GM12878 (cell line): ENCODE results near the gene SDHAF1. TPM values are rescaled to one million over a fixed set of nuclear protein-coding genes. Genes with fewer than 3 reads are reported as not detected.

Source experiments
- ATAC-seq: fragments of 200-7000 bp; cut with Tn5 transposase; 3 replicates; pipeline ENCODE4 v1.9.1; 2020; ENCODE audit warnings: mild to moderate bottlenecking, moderate library complexity
- BruUV-seq: library from RNA; stranded (reverse); fragments of 400-500 nt; replicated peaks from 2 replicates; lab custom pipeline; 2021; lab: Mats Ljungman, UMichigan
- CTCF ChIA-PET: fragments of 300-600 bp; sonication (Branson Sonifier 250); formaldehyde crosslinking; extraction: SDS; loops from one replicate; lab custom pipeline; 2021; ENCODE audit warnings: inconsistent platforms; lab: Yijun Ruan, JAX
- POLR2A ChIA-PET: fragments of 350-600 bp; formaldehyde crosslinking; extraction: SDS; loops from one replicate; lab custom pipeline; 2021; ENCODE audit warnings: inconsistent platforms; lab: Charles Lee
- RAD21 ChIA-PET: fragments of 300-600 bp; sonication (Branson Sonifier 250); formaldehyde crosslinking; loops from one replicate; lab custom pipeline; 2023; ENCODE audit warnings: antibody characterized with exemption; ENCODE audit not compliant: unreplicated experiment; lab: Charles Lee
- SMC1A ChIA-PET: fragments of 300-600 bp; sonication (Branson Sonifier 250); formaldehyde crosslinking; loops from one replicate; lab custom pipeline; 2023; ENCODE audit not compliant: unreplicated experiment, uncharacterized antibody; lab: Charles Lee
- DNase-seq: peaks from one replicate; pipeline ENCODE4 v3.0.0-alpha.2; 2011; ENCODE audit warnings: low read depth, low spot score
- FAIRE-seq: peaks from 3 replicates; lab custom pipeline; 2011; peaks lifted over from hg19 to GRCh38; lab: Jason Lieb, UNC
- H2AFZ ChIP-seq: 2 replicates; pipeline ENCODE4 v1.6.0; 2011; ENCODE audit warnings: low read depth, low read length, control low read depth; ENCODE audit not compliant: control insufficient read depth
- H3K27ac ChIP-seq: 2 replicates; pipeline ENCODE4 v1.5.1; 2011; ENCODE audit warnings: control low read depth; ENCODE audit not compliant: control insufficient read depth, insufficient read depth
- H3K27me3 ChIP-seq, 2 experiments: replicated peaks in 1 of 2; 2 replicates each; pipeline versions ENCODE4 v1.6.0 to v1.6.1; 2011; ENCODE audit warnings: low read length in 1 of 2; ENCODE audit not compliant: control insufficient read depth in 2 of 2, insufficient read depth in 2 of 2
- H3K36me3 ChIP-seq, 2 experiments: 2 replicates each; pipeline ENCODE4 v1.5.1; 2011; ENCODE audit warnings: low read length in 1 of 2; ENCODE audit not compliant: control insufficient read depth in 2 of 2, insufficient read depth in 2 of 2
- H3K4me1 ChIP-seq: 2 replicates; pipeline ENCODE4 v1.6.1; 2011; ENCODE audit warnings: mild to moderate bottlenecking, low read length, moderate library complexity, mixed read lengths; ENCODE audit not compliant: control insufficient read depth, insufficient read depth
- H3K4me2 ChIP-seq: 2 replicates; pipeline ENCODE4 v1.6.0; 2011; ENCODE audit warnings: control low read depth; ENCODE audit not compliant: control insufficient read depth, insufficient read depth
- H3K4me3 ChIP-seq: fragments of 200-600 bp; sonication (generic); 2 replicates; pipeline ENCODE4 v1.5.1; 2016
- H3K79me2 ChIP-seq: 2 replicates; pipeline ENCODE4 v1.6.0; 2011; ENCODE audit warnings: low read length; ENCODE audit not compliant: control insufficient read depth, insufficient read depth
- H3K9ac ChIP-seq: 2 replicates; pipeline ENCODE4 v1.8.0; 2011; ENCODE audit warnings: low read length, control low read depth, mixed read lengths; ENCODE audit not compliant: control insufficient read depth, insufficient read depth
- H3K9me3 ChIP-seq: replicated peaks from 3 replicates; pipeline ENCODE4 v1.5.1; 2011; ENCODE audit warnings: mild to moderate bottlenecking, low read length; ENCODE audit not compliant: control insufficient read depth, insufficient read depth
- H4K20me1 ChIP-seq: 2 replicates; pipeline ENCODE4 v1.6.0; 2011; ENCODE audit not compliant: control insufficient read depth, insufficient read depth
- ASH2L ChIP-seq: fragments of 300-600, 200-600 bp; sonication (generic); IDR thresholded peaks from 2 replicates; pipeline ENCODE4 v1.6.1; 2017; ENCODE audit warnings: low read depth, mild to moderate bottlenecking, borderline replicate concordance
- BCL11A ChIP-seq: IDR thresholded peaks from 2 replicates; pipeline ENCODE4 v1.6.1; 2011; ENCODE audit warnings: low read depth, low read length
- CREB1 ChIP-seq: IDR thresholded peaks from 2 replicates; pipeline ENCODE4 v1.6.1; 2012; ENCODE audit warnings: low read depth, mild to moderate bottlenecking, inconsistent platforms
- DPF2 ChIP-seq: fragments of 450-650 bp; IDR thresholded peaks from 2 replicates; pipeline ENCODE4 v1.6.1; 2017; ENCODE audit warnings: mild to moderate bottlenecking
- EED ChIP-seq: sonication (generic); IDR thresholded peaks from 2 replicates; pipeline ENCODE4 v1.6.1; 2016; ENCODE audit warnings: antibody characterized with exemption, low read depth
- EP300 ChIP-seq, 2 experiments: fragments of 150-350 bp in 1 of 2; IDR thresholded peaks; 2 replicates each; pipeline ENCODE4 v1.6.1; 2011 to 2012; ENCODE audit warnings: low read depth in 2 of 2, low read length in 2 of 2, borderline replicate concordance in 1 of 2, improper control_type of control experiment in 1 of 2, inconsistent platforms in 1 of 2; ENCODE audit not compliant: control insufficient read depth in 1 of 2
- NR2C1 ChIP-seq: fragments of 450-650 bp; IDR thresholded peaks from 2 replicates; pipeline ENCODE4 v1.6.1; 2017; ENCODE audit warnings: antibody characterized with exemption, mild to moderate bottlenecking, moderate library complexity
- POLR2AphosphoS5 ChIP-seq: IDR thresholded peaks from 2 replicates; pipeline ENCODE4 v1.6.1; 2011; ENCODE audit warnings: mild to moderate bottlenecking, low read length, inconsistent platforms
- RELA ChIP-seq: fragments of 450-650 bp; IDR thresholded peaks from 2 replicates; pipeline ENCODE4 v1.8.0; 2014; ENCODE audit warnings: borderline replicate concordance; ENCODE audit not compliant: partially characterized antibody
- SIX5 ChIP-seq: IDR thresholded peaks from 2 replicates; pipeline ENCODE4 v1.6.1; 2011; ENCODE audit warnings: mild to moderate bottlenecking, low read depth, low read length, moderate library complexity; ENCODE audit not compliant: severe bottlenecking
- SMARCA5 ChIP-seq: fragments of 450-650 bp; IDR thresholded peaks from 2 replicates; pipeline ENCODE4 v1.6.1; 2017; ENCODE audit warnings: mild to moderate bottlenecking
- STAT1 ChIP-seq: fragments of 450-650 bp; conservative IDR thresholded peaks from 2 replicates; pipeline ENCODE4 v1.6.1; 2014; ENCODE audit warnings: antibody characterized with exemption, mild to moderate bottlenecking
- USF1 ChIP-seq: IDR thresholded peaks from 2 replicates; pipeline ENCODE4 v1.6.1; 2011; ENCODE audit warnings: borderline replicate concordance, low read depth, mild to moderate bottlenecking, moderate library complexity, mixed read lengths, low read length; ENCODE audit not compliant: insufficient read depth; ENCODE audit errors: extremely low read length
- WGBS: methylation state at CpG from one replicate; pipeline ENCODE4 v1.1.6; 2016; ENCODE audit warnings: low lambda C conversion rate; ENCODE audit not compliant: insufficient replicate concordance, insufficient coverage; ENCODE audit errors: missing lambda C conversion rate; 5-methylcytosine and 5-hydroxymethylcytosine counted together
- in situ Hi-C: fragments of 300-500 bp; cut with MboI; formaldehyde crosslinking; loops from 9 replicates; pipeline ENCODE4 v1.14.3; 2018; ENCODE audit warnings: mixed read lengths
- intact Hi-C: fragments of 100-400 bp; cut with micrococcal nuclease; formaldehyde crosslinking; loops from one replicate; pipeline ENCODE4 v1.14.2; 2022; ENCODE audit not compliant: unreplicated experiment
- polyA plus RNA-seq, 11 experiments: library from polyadenylated mRNA; depleted of rRNA in 4 of 11; unstranded in 6 of 11; stranded (reverse) in 5 of 11; fragments of >200 nt; fragmentation: Nextera tagmentation in 4 of 11; fragmentation: Illumina TruSeq in 1 of 11; extraction: Ambion mirVana in 4 of 11; extraction: Trizol in 1 of 11; gene quantifications; 1 replicate in 1 of 11; 2 replicates in 10 of 11; pipeline versions ENCODE4 v1.2.1 to v1.2.3, GENCODE V29; 2011 to 2016; ENCODE audit warnings: inconsistent platforms in 2 of 11, missing spikeins in 2 of 11, low read depth in 1 of 11
- total RNA-seq, 4 experiments: library from RNA; depleted of rRNA in 3 of 4; stranded (reverse); fragments of >200 nt in 3 of 4; fragmentation: Illumina TruSeq in 1 of 4; extraction: Trizol in 1 of 4; gene quantifications; 2 replicates each; pipeline versions ENCODE4 v1.2.1 to v1.2.3, GENCODE V29; 2013 to 2021

SDHAF1 gene
- total and polyA plus RNA-seq, 10 of the 15 experiments (the other 5 are each of a cell fraction or from before 2014, with no cell fraction given) = 0.74 to 45.6 (median 24.4) TPM

- no peaks in the 10 kb centered on the region for H3K79me2 ChIP-seq
Measured at GRCh38 chr19:36027696-36028095, 32.7 kb downstream of the SDHAF1 start.

GRCh38 chr19:36028313-36029041 is 33.5 kb downstream of the SDHAF1 start:
- Histone ChIP-seq H4K20me1 (no peaks in the 10 kb centered on the region), H3K4me2 (no peak overlapping the region), H3K4me1 (no peaks in the 10 kb centered on the region), H3K9me3 (no peaks in the 10 kb centered on the region), H3K27me3 (no peaks in the 10 kb centered on the region), H2AFZ (no peak overlapping the region), H3K9ac (no peak overlapping the region), H3K4me3 (no peak overlapping the region), H3K79me2 (no peaks in the 10 kb centered on the region), H3K27ac (no peak overlapping the region), H3K36me3 (peaks cover 0 to 5% of the 10 kb centered on the region in 2 experiments; a peak in 2 of 4 replicates)
- BruUV-seq = no TSS peak
- no peak for DNase-seq
- FAIRE-seq = no peak
- RAD21 ChIA-PET = no interaction called here
- intact Hi-C loops (no loop called here), in situ Hi-C loops (no loop called here)
- SMC1A ChIA-PET = no interaction called here
- CTCF ChIA-PET = no interaction called here
- WGBS = 84% methylated on average over 10 of the region's 10 CpGs
- POLR2A ChIA-PET = interaction anchor here (0.6 to 0.9 kb wide), 4 partner anchors 10 to 25 kb away, joined by 3 to 8 read pairs (median 3); partner anchors contain the start of gene ALKBH6
- no peak for ATAC-seq
- no peak for TF ChIP-seq STAT1
- no peak for TF ChIP-seq EP300 (IDR thresholded peaks at IDR 0.05; ENCODE audit: borderline replicate concordance in 1 of 2, control insufficient read depth in 1 of 2, low read depth in 2 of 2, low read length in 2 of 2)
- TF ChIP-seq EED = no peak
- TF ChIP-seq NR2C1 = no peak
- no peak for TF ChIP-seq ASH2L
- no peak for TF ChIP-seq SIX5
- TF ChIP-seq CREB1 = no peak
- TF ChIP-seq USF1 = no peak
- TF ChIP-seq POLR2AphosphoS5 = no peak
- TF ChIP-seq DPF2 = no peak
- TF ChIP-seq BCL11A = no peak
- TF ChIP-seq RELA = no peak

More at GRCh38 chr19:36027696-36028095, 32.7 kb downstream of the SDHAF1 start:
- in situ Hi-C loops = no loop called here
- H3K9ac ChIP-seq = no peak overlapping the region
- POLR2A ChIA-PET = no interaction called here
- no peak for TF ChIP-seq SMARCA5
- H3K36me3 ChIP-seq = peaks cover 0 to 5% of the 10 kb centered on the region in 2 experiments; a peak in 2 of 4 replicates
- H3K4me2 ChIP-seq = no peak overlapping the region
- whole genome bisulfite sequencing = 95% methylated on average over 6 of the region's 6 CpGs
- DNase-seq (no peak), ATAC-seq (no peak), FAIRE-seq (no peak)
- SMC1A ChIA-PET = no interaction called here
- no peaks in the 10 kb centered on the region for H3K27me3 ChIP-seq
- CTCF ChIA-PET = no interaction called here
- H3K9me3 ChIP-seq = no peaks in the 10 kb centered on the region
- intact Hi-C loops = no loop called here
- no peak overlapping the region for H2AFZ ChIP-seq
- RAD21 ChIA-PET = no interaction called here
- H3K4me1 ChIP-seq = no peaks in the 10 kb centered on the region
- BruUV-seq = no TSS peak
- no peaks in the 10 kb centered on the region for H4K20me1 ChIP-seq
- H3K27ac ChIP-seq = no peak overlapping the region
- no peak overlapping the region for H3K4me3 ChIP-seq
